Mammary epithelial cell (primary cell): Measurements from ENCODE around the gene CPN1.

Source experiments
- CTCF ChIP-seq, 2 donors: IDR thresholded peaks in 1 of 2; conservative IDR thresholded peaks in 1 of 2; 2 replicates each; pipeline ENCODE4 v1.5.1; 2011 to 2012; ENCODE audit warnings: inconsistent platforms in 2 of 2, low read length in 2 of 2, mild to moderate bottlenecking in 2 of 2, control low read depth in 1 of 2, low read depth in 1 of 2; ENCODE audit not compliant: insufficient read depth in 1 of 2; ENCODE audit errors: extremely low read depth in 1 of 2
- EZH2 ChIP-seq: IDR thresholded peaks from 2 replicates; pipeline ENCODE4 v1.6.1; 2012; ENCODE audit warnings: low read length, inconsistent platforms, borderline replicate concordance

- TF ChIP-seq CTCF (conservative IDR thresholded peaks at IDR 0.05 in 1 of 2, IDR thresholded peaks at IDR 0.05 in 1 of 2; ENCODE audit: extremely low read depth in 1 of 2, insufficient read depth in 1 of 2, low read depth in 1 of 2, low read length in 2 of 2), result no peak
- no peak for TF ChIP-seq EZH2
Observed at GRCh38 chr10:99995269-99995668, 86.4 kb downstream of the CPN1 start.
